AG04450 (cell line): ENCODE measurements around the gene BCAR1. TPM values are rescaled to one million over a fixed set of nuclear protein-coding genes. Genes with fewer than 3 reads are reported as not detected.

Source experiments
- CTCF ChIA-PET: fragments of 300-600, 350-600 bp; formaldehyde crosslinking; extraction: SDS; loops from one replicate; lab custom pipeline; 2022; ENCODE audit warnings: antibody characterized with exemption, inconsistent platforms; lab: Charles Lee
- POLR2A ChIA-PET: fragments of 350-600 bp; formaldehyde crosslinking; extraction: SDS; loops from one replicate; lab custom pipeline; 2021; ENCODE audit warnings: antibody characterized with exemption, inconsistent platforms; lab: Yijun Ruan, JAX
- DNase-seq: peaks from one replicate; pipeline ENCODE4 v3.0.0-alpha.2; 2011; ENCODE audit warnings: low read depth, low spot score
- H3K27ac ChIP-seq: one replicate; pipeline ENCODE4 v1.5.1; 2012; ENCODE audit warnings: low read depth, low read length, control low read depth
- H3K27me3 ChIP-seq: one replicate; pipeline ENCODE4 v1.6.0; 2012; ENCODE audit warnings: low read length; ENCODE audit not compliant: control insufficient read depth, insufficient read depth
- H3K4me3 ChIP-seq: 2 replicates; pipeline ENCODE4 v1.5.1; 2011; ENCODE audit warnings: mild to moderate bottlenecking, low read depth, low read length, control low read depth
- H3K9me3 ChIP-seq: 2 replicates; pipeline ENCODE4 v1.5.1; 2012; ENCODE audit warnings: low read length; ENCODE audit not compliant: control insufficient read depth, insufficient read depth
- CTCF ChIP-seq: IDR thresholded peaks from 2 replicates; pipeline ENCODE4 v1.5.1; 2011; ENCODE audit warnings: low read depth, low read length, control low read depth, inconsistent platforms
- polyA plus RNA-seq: library from polyadenylated mRNA; depleted of rRNA; stranded (reverse); fragments of >200 nt; gene quantifications from 2 replicates; pipeline ENCODE4 v1.2.3, GENCODE V29; 2011

Gene BCAR1
- polyA plus RNA-seq, 1 experiment = 16.1 TPM

GRCh38 chr16:75233611-75233938 is 17.8 kb downstream of the BCAR1 start:
- POLR2A ChIA-PET = interaction anchor here (0.6 to 1.5 kb wide), 5 partner anchors 9 to 189 kb away, joined by 3 to 12 read pairs (median 5); partner anchors contain the start of gene BCAR1
- CTCF ChIA-PET = interaction anchor here (0.5 to 2.9 kb wide), 43 partner anchors 9 to 284 kb away, joined by 3 to 36 read pairs (median 5); partner anchors contain the start of genes CTRB2 and TMEM170A
- DNase-seq = no peak
- no peak for TF ChIP-seq CTCF
- H3K4me3 ChIP-seq = no peak overlapping the region
- no peaks in the 10 kb centered on the region; the same call in 1 of the 2 replicates for H3K9me3 ChIP-seq
- peak overlapping the region; percentile 31 for H3K27ac ChIP-seq
- H3K27me3 ChIP-seq = no peaks in the 10 kb centered on the region

- POLR2A ChIA-PET = no interaction called here
Observed at GRCh38 chr16:75231570-75231969, 19.9 kb downstream of the BCAR1 start.

GRCh38 chr16:75230471-75231110 is 20.8 kb downstream of the BCAR1 start:
- ChIA-PET CTCF (interaction anchor here (0.6 kb wide), 1 partner anchor 182 kb away, joined by 4 read pairs; no protein-coding TSS in a partner anchor), POLR2A (interaction anchor here (1.2 kb wide), 1 partner anchor 78 kb away, joined by 3 read pairs; no protein-coding TSS in a partner anchor)
- Histone ChIP-seq H3K9me3 (no peaks in the 10 kb centered on the region; the same call in 1 of the 2 replicates), H3K4me3 (no peak overlapping the region), H3K27me3 (no peaks in the 10 kb centered on the region), H3K27ac (no peak overlapping the region)
- no peak for DNase-seq
- TF ChIP-seq CTCF = no peak

More at GRCh38 chr16:75231570-75231969, 19.9 kb downstream of the BCAR1 start:
- no peaks in the 10 kb centered on the region; the same call in 1 of the 2 replicates for H3K9me3 ChIP-seq
- CTCF ChIA-PET = no interaction called here
- TF ChIP-seq CTCF = no peak
- H3K4me3 ChIP-seq = no peak overlapping the region
- no peaks in the 10 kb centered on the region for H3K27me3 ChIP-seq
- no peak overlapping the region for H3K27ac ChIP-seq
- no peak for DNase-seq

- Histone ChIP-seq H3K9me3 (no peaks in the 10 kb centered on the region; the same call in 1 of the 2 replicates), H3K27me3 (no peaks in the 10 kb centered on the region), H3K27ac (no peak overlapping the region), H3K4me3 (no peak overlapping the region)
- ChIA-PET CTCF (no interaction called here), POLR2A (no interaction called here)
- TF ChIP-seq CTCF = no peak
- no peak for DNase-seq
Observed at GRCh38 chr16:75229172-75230031, 22.0 kb downstream of the BCAR1 start.
